ENCODE data around the gene ABAT.

DNA sequence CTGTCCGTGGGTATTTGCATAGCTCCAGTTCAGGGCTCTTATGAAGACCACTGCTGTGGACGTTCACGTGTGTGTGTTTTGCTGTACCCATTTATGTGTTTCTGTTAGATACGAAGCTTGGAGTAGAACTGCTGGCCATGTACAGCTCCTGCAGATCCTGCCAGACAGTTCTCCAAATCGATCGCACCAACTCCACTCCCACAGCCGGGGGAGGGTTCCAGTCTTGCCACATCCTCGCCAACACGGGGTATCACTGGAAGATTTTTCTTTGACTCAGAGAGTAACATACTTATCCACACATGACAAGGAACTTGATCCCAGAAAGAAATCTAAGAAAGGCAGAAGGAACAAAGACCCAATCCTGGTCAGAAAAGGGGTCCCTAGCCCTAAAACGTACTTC lies 85.6 kb downstream of the ABAT start:
- TF ChIP-seq, protein P1, sequence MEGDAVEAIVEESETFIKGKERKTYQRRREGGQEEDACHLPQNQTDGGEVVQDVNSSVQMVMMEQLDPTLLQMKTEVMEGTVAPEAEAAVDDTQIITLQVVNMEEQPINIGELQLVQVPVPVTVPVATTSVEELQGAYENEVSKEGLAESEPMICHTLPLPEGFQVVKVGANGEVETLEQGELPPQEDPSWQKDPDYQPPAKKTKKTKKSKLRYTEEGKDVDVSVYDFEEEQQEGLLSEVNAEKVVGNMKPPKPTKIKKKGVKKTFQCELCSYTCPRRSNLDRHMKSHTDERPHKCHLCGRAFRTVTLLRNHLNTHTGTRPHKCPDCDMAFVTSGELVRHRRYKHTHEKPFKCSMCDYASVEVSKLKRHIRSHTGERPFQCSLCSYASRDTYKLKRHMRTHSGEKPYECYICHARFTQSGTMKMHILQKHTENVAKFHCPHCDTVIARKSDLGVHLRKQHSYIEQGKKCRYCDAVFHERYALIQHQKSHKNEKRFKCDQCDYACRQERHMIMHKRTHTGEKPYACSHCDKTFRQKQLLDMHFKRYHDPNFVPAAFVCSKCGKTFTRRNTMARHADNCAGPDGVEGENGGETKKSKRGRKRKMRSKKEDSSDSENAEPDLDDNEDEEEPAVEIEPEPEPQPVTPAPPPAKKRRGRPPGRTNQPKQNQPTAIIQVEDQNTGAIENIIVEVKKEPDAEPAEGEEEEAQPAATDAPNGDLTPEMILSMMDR (IDR thresholded peaks at IDR 0.05 in 2 of 3, conservative IDR thresholded peaks at IDR 0.05 in 1 of 3; ENCODE audit: borderline replicate concordance in 1 of 3, insufficient read depth in 1 of 3, low read depth in 2 of 3, low read length in 2 of 3): no peak
- no peak for TF ChIP-seq SRF (IDR thresholded peaks at IDR 0.05; ENCODE audit: low read depth)
- TF ChIP-seq POLR2AphosphoS5 (IDR thresholded peaks at IDR 0.05; ENCODE audit: low read depth, low read length): no peak
- TF ChIP-seq, protein P2, sequence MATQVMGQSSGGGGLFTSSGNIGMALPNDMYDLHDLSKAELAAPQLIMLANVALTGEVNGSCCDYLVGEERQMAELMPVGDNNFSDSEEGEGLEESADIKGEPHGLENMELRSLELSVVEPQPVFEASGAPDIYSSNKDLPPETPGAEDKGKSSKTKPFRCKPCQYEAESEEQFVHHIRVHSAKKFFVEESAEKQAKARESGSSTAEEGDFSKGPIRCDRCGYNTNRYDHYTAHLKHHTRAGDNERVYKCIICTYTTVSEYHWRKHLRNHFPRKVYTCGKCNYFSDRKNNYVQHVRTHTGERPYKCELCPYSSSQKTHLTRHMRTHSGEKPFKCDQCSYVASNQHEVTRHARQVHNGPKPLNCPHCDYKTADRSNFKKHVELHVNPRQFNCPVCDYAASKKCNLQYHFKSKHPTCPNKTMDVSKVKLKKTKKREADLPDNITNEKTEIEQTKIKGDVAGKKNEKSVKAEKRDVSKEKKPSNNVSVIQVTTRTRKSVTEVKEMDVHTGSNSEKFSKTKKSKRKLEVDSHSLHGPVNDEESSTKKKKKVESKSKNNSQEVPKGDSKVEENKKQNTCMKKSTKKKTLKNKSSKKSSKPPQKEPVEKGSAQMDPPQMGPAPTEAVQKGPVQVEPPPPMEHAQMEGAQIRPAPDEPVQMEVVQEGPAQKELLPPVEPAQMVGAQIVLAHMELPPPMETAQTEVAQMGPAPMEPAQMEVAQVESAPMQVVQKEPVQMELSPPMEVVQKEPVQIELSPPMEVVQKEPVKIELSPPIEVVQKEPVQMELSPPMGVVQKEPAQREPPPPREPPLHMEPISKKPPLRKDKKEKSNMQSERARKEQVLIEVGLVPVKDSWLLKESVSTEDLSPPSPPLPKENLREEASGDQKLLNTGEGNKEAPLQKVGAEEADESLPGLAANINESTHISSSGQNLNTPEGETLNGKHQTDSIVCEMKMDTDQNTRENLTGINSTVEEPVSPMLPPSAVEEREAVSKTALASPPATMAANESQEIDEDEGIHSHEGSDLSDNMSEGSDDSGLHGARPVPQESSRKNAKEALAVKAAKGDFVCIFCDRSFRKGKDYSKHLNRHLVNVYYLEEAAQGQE (IDR thresholded peaks at IDR 0.05; ENCODE audit: low read depth): no peak
- TF ChIP-seq, protein P3, sequence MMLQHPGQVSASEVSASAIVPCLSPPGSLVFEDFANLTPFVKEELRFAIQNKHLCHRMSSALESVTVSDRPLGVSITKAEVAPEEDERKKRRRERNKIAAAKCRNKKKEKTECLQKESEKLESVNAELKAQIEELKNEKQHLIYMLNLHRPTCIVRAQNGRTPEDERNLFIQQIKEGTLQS (IDR thresholded peaks at IDR 0.05): no peak
- TF ChIP-seq EGR1 (IDR thresholded peaks at IDR 0.05; ENCODE audit: low read depth): no peak
- TF ChIP-seq, protein P4, sequence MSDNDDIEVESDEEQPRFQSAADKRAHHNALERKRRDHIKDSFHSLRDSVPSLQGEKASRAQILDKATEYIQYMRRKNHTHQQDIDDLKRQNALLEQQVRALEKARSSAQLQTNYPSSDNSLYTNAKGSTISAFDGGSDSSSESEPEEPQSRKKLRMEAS (IDR thresholded peaks at IDR 0.05): no peak
- TF ChIP-seq SIN3A (IDR thresholded peaks at IDR 0.05; ENCODE audit: low read depth): no peak
- no peak for TF ChIP-seq POLR2A (IDR thresholded peaks at IDR 0.05; ENCODE audit: borderline replicate concordance, extremely low read depth, insufficient read depth, insufficient read length)
- TF ChIP-seq EZH2phosphoT487 (IDR thresholded peaks at IDR 0.05; ENCODE audit: borderline replicate concordance): no peak
- TF ChIP-seq EZH2 (IDR thresholded peaks at IDR 0.05): no peak
- TF ChIP-seq TCF7L2 (IDR thresholded peaks at IDR 0.05; ENCODE audit: borderline replicate concordance, extremely low read depth, insufficient read depth, insufficient read length): no peak
- TF ChIP-seq, protein P5, sequence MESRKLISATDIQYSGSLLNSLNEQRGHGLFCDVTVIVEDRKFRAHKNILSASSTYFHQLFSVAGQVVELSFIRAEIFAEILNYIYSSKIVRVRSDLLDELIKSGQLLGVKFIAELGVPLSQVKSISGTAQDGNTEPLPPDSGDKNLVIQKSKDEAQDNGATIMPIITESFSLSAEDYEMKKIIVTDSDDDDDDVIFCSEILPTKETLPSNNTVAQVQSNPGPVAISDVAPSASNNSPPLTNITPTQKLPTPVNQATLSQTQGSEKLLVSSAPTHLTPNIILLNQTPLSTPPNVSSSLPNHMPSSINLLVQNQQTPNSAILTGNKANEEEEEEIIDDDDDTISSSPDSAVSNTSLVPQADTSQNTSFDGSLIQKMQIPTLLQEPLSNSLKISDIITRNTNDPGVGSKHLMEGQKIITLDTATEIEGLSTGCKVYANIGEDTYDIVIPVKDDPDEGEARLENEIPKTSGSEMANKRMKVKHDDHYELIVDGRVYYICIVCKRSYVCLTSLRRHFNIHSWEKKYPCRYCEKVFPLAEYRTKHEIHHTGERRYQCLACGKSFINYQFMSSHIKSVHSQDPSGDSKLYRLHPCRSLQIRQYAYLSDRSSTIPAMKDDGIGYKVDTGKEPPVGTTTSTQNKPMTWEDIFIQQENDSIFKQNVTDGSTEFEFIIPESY (IDR thresholded peaks at IDR 0.05; ENCODE audit: extremely low read depth, insufficient replicate concordance, low read length): no peak
